Ascending aorta (tissue), 2 donors: ENCODE data around the gene CD63. TPM values are rescaled to one million over a fixed set of nuclear protein-coding genes. Genes with fewer than 3 reads are reported as not detected.

Source experiments
- DNase-seq, 2 donors: peaks; one replicate each; pipeline ENCODE4 v3.0.0-alpha.2; 2019; ENCODE audit warnings: low spot score in 2 of 2
- H3K27ac ChIP-seq, 2 donors: fragments of 200-600 bp; sonication (generic); one replicate each; pipeline ENCODE4 v1.5.1; 2016 to 2017; ENCODE audit warnings: mild to moderate bottlenecking in 1 of 2
- H3K27me3 ChIP-seq: fragments of 200-600 bp; sonication (generic); one replicate; pipeline ENCODE4 v1.5.1; 2017
- H3K36me3 ChIP-seq, 2 donors: fragments of 200-600 bp; sonication (generic); one replicate each; pipeline ENCODE4 v1.5.1; 2016
- H3K4me1 ChIP-seq, 2 donors: fragments of 200-600 bp; sonication (generic); one replicate each; pipeline ENCODE4 v1.5.1; 2016 to 2017; ENCODE audit warnings: mild to moderate bottlenecking in 1 of 2
- H3K4me3 ChIP-seq, 2 donors: fragments of 200-600 bp; sonication (generic); one replicate each; pipeline ENCODE4 v1.5.1; 2016 to 2017; ENCODE audit warnings: mild to moderate bottlenecking in 1 of 2
- H3K9me3 ChIP-seq, 2 donors: fragments of 200-600 bp; sonication (generic); one replicate each; pipeline ENCODE4 v1.5.1; 2016
- intact Hi-C: fragments of 100-400 bp; cut with DNase I; formaldehyde crosslinking; loops from one replicate; pipeline ENCODE4 v1.15.1; 2023
- total RNA-seq: library from RNA; depleted of rRNA; stranded (reverse); fragments of >200 nt; gene quantifications from one replicate; pipeline ENCODE4 v1.1.0, GENCODE V29; 2016
- TF ChIP-seq, protein P1 (sequence below), 3 experiments: fragments of 200-600 bp in 2 of 3; fragments of 450-650 bp in 1 of 3; sonication (generic) in 2 of 3; IDR thresholded peaks; one replicate each; pipeline ENCODE4 v1.5.1; 2016 to 2019; ENCODE audit warnings: antibody characterized with exemption in 3 of 3, mild to moderate bottlenecking in 1 of 3, moderate library complexity in 1 of 3

The CD63 gene
- total RNA-seq, 1 donor from 2014 or later, result 566 TPM

DNA sequence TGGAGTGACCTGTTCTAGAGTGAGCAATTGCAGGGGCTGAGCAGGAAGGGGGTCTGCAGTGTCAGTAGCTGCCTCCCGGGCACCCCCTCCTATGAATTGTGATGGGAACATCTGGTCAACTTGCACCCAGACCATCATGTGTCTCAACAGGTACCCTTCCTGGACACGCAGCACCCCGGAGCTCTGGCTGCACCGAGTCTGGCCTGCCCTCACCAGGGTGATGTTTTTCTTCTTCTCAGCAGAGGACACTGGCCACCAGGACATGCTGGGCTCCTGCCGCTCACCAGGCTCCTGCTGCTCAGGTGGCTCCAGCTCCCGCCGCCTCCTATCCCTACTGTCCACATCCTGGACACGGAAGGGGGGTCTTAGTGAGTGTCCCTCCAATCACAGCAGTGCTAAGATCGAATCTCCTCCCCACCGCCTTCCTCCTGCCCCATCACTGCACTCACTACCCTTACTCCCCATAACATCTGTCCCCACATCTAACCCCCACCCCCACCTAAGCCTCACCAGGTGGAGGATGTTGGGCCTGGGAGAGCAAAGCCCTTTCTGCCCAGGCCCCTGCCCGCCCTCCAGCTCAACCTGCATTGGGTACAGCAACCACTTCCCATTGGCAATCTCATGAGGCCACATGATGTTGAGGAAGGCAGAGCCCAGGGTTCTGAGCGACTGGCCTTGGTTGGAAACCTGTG lies 36.0 kb downstream of the CD63 start:
- Histone ChIP-seq H3K27ac (no peak overlapping the region), H3K4me3 (no peak overlapping the region), H3K4me1 (no peaks in the 10 kb centered on the region), H3K36me3 (peaks cover 83 to 84% of the 10 kb centered on the region in 2 donors), H3K9me3 (no peaks in the 10 kb centered on the region), H3K27me3 (no peaks in the 10 kb centered on the region)
- TF ChIP-seq, protein P1, sequence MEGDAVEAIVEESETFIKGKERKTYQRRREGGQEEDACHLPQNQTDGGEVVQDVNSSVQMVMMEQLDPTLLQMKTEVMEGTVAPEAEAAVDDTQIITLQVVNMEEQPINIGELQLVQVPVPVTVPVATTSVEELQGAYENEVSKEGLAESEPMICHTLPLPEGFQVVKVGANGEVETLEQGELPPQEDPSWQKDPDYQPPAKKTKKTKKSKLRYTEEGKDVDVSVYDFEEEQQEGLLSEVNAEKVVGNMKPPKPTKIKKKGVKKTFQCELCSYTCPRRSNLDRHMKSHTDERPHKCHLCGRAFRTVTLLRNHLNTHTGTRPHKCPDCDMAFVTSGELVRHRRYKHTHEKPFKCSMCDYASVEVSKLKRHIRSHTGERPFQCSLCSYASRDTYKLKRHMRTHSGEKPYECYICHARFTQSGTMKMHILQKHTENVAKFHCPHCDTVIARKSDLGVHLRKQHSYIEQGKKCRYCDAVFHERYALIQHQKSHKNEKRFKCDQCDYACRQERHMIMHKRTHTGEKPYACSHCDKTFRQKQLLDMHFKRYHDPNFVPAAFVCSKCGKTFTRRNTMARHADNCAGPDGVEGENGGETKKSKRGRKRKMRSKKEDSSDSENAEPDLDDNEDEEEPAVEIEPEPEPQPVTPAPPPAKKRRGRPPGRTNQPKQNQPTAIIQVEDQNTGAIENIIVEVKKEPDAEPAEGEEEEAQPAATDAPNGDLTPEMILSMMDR (IDR thresholded peaks at IDR 0.05), result no peak
- intact Hi-C loops, result no loop called here
- peak in 1 of 2 donors; percentile 54 for DNase-seq

DNA sequence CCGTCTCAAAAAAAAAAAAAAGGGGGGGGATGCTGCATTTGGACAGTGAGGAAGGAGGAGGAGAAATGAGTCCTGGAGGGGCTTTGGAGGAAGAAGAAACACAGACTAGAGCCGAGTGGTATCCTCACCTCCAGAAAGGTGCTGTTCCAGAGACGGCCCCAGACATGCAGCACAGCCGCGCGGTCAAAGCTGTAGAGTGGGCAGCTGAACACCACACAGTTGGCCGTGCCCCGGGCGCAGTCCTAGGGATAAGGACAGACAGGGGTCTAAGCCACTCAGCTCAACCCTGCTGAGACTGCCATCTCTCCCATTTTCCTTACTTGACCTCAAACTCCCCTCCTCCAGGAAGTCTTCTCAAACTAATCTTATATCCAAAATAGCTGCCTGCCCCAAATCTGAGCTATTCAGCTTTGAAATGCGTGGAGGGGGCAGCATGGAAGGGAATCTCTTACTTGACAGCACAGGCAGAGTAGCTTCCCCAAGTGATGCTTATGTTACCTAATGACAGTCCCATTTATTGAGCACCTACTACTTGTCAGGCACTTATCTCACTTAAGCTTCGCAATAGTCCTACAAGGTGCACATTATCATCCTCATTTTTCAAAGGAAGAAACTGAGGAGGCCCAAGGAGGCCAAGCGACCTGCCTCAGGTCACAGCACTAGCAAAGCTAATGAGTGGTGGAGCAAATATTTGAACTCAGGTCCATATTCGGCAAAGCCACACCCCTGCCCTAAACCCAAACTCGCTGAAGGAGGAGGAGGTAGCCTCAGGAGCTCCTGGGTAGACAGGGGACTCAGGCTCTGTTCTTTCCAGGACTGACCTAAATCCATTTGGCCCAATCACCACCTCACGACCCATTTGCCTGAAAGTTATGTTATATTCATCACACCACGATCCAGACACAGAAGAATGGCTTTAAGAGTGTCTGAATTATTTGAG lies 39.8 kb downstream of the CD63 start:
- peaks cover 73 to 76% of the 10 kb centered on the region in 2 donors for H3K36me3 ChIP-seq
- TF ChIP-seq, protein P1 (IDR thresholded peaks at IDR 0.05), result no peak
- H3K27me3 ChIP-seq, result no peaks in the 10 kb centered on the region
- H3K27ac ChIP-seq, result no peak overlapping the region
- no peaks in the 10 kb centered on the region for H3K9me3 ChIP-seq
- H3K4me3 ChIP-seq, result no peak overlapping the region
- H3K4me1 ChIP-seq, result no peaks in the 10 kb centered on the region
- DNase-seq, result peak in 1 of 2 donors; percentile 53
- intact Hi-C loops, result no loop called here

GRCh38 chr12:55687746-55688145 lies 41.1 kb downstream of the CD63 start:
- H3K36me3 ChIP-seq, result peaks cover 61 to 63% of the 10 kb centered on the region in 2 donors
- H3K9me3 ChIP-seq, result no peaks in the 10 kb centered on the region
- no peaks in the 10 kb centered on the region for H3K27me3 ChIP-seq
- intact Hi-C loops, result no loop called here
- TF ChIP-seq, protein P1 (IDR thresholded peaks at IDR 0.05), result no peak
- no peak for DNase-seq
- H3K4me1 ChIP-seq, result no peaks in the 10 kb centered on the region
- H3K4me3 ChIP-seq, result no peak overlapping the region
- H3K27ac ChIP-seq, result no peak overlapping the region

- Histone ChIP-seq H3K36me3 (peaks cover 48 to 51% of the 10 kb centered on the region in 2 donors), H3K27ac (no peak overlapping the region), H3K9me3 (no peaks in the 10 kb centered on the region), H3K4me3 (no peak overlapping the region), H3K4me1 (peaks cover 5 to 6% of the 10 kb centered on the region in 2 donors), H3K27me3 (no peaks in the 10 kb centered on the region)
- TF ChIP-seq, protein P1 (IDR thresholded peaks at IDR 0.05), result no peak
- peak in 1 of 2 donors; percentile 61 for DNase-seq
- intact Hi-C loops, result no loop called here
Observed at GRCh38 chr12:55686366-55687010, 42.3 kb downstream of the CD63 start.

GRCh38 chr12:55685671-55686070 lies 43.1 kb downstream of the CD63 start:
- Histone ChIP-seq H3K27ac (no peak overlapping the region), H3K36me3 (peaks cover 42 to 45% of the 10 kb centered on the region in 2 donors), H3K27me3 (no peaks in the 10 kb centered on the region), H3K4me3 (no peak overlapping the region), H3K4me1 (peaks cover 5 to 7% of the 10 kb centered on the region in 2 donors), H3K9me3 (no peaks in the 10 kb centered on the region)
- TF ChIP-seq, protein P1 (IDR thresholded peaks at IDR 0.05), result no peak
- DNase-seq, result peak in 1 of 2 donors; percentile 55
- intact Hi-C loops, result loop anchor here (2.0 kb wide), 1 partner anchor 15 kb away; no protein-coding TSS in a partner anchor
